GM21447 (cell line): ENCODE measurements around the gene LBX1.

Experiments used
- ATAC-seq: cut with Tn5 transposase; IDR thresholded peaks from one replicate; pipeline ENCODE4 v1.9.1; 2021; ENCODE audit not compliant: unreplicated experiment

The LBX1 gene

GRCh38 chr10:101229266-101230182, at the start of gene LBX1:
TSS of gene LBX1 (minus strand) at chr10:101229463. CDS start at chr10:101228815, 648 bp downstream.
- no peak for ATAC-seq

- no peak for ATAC-seq
Observed at GRCh38 chr10:101273741-101274140, 44.5 kb upstream of the LBX1 start.

GRCh38 chr10:101273330-101273729, 44.1 kb upstream of the LBX1 start:
- ATAC-seq, result no peak

- ATAC-seq, result no peak
Observed at GRCh38 chr10:101272229-101272868, 43.1 kb upstream of the LBX1 start.

GRCh38 chr10:101270763-101271162, 41.5 kb upstream of the LBX1 start:
- no peak for ATAC-seq

- ATAC-seq, result no peak
Observed at GRCh38 chr10:101267776-101268175, 38.5 kb upstream of the LBX1 start.

- ATAC-seq, result no peak
Observed at GRCh38 chr10:101267290-101267680, 38.0 kb upstream of the LBX1 start.

GRCh38 chr10:101266381-101267289, 37.4 kb upstream of the LBX1 start:
- ATAC-seq, result no peak

- no peak for ATAC-seq
Observed at GRCh38 chr10:101263150-101263752, 34.0 kb upstream of the LBX1 start.

- ATAC-seq, result no peak
Observed at GRCh38 chr10:101262147-101262546, 32.9 kb upstream of the LBX1 start.

GRCh38 chr10:101261702-101262101, 32.4 kb upstream of the LBX1 start:
- no peak for ATAC-seq

- no peak for ATAC-seq
Observed at GRCh38 chr10:101260764-101261481, 31.7 kb upstream of the LBX1 start.

- ATAC-seq, result no peak
Observed at GRCh38 chr10:101258179-101258885, 29.1 kb upstream of the LBX1 start.

GRCh38 chr10:101257491-101257890, 28.2 kb upstream of the LBX1 start:
- no peak for ATAC-seq

- ATAC-seq, result no peak
Observed at GRCh38 chr10:101257084-101257483, 27.8 kb upstream of the LBX1 start.

- no peak for ATAC-seq
Observed at GRCh38 chr10:101256387-101256786, 27.1 kb upstream of the LBX1 start.

GRCh38 chr10:101250136-101250535, 20.9 kb upstream of the LBX1 start:
- ATAC-seq, result no peak

- ATAC-seq, result no peak
Observed at GRCh38 chr10:101249171-101249581, 19.9 kb upstream of the LBX1 start.

- no peak for ATAC-seq
Observed at GRCh38 chr10:101246639-101247038, 17.4 kb upstream of the LBX1 start.
